Measurements from ENCODE around the gene CDH6. TPM values are rescaled to one million over a fixed set of nuclear protein-coding genes. Genes with fewer than 3 reads are reported as not detected.

Gene CDH6
- total RNA-seq, 4 donors from 2014 or later = 1.00 to 2.9 (median 1.4) TPM

GRCh38 chr5:31347552-31347905 lies 154.0 kb downstream of the CDH6 start:
- no peaks in the 10 kb centered on the region for H3K4me1 ChIP-seq
- TF ChIP-seq CTCF (IDR thresholded peaks at IDR 0.05 in 4 of 5, conservative IDR thresholded peaks at IDR 0.05 in 1 of 5) (no peak), POLR2A (IDR thresholded peaks at IDR 0.05) (no peak)
- no peak overlapping the region for H3K4me3 ChIP-seq
- no peak overlapping the region for H3K27ac ChIP-seq
- H3K27me3 ChIP-seq = no peaks in the 10 kb centered on the region
- in situ Hi-C loops (cut with MboI; ENCODE audit: low sequenced_read_pairs in 4 of 4) = no loop called here
- ATAC-seq = no peak
- no peaks in the 10 kb centered on the region for H3K36me3 ChIP-seq
- no peaks in the 10 kb centered on the region for H3K9me3 ChIP-seq
- no peak for DNase-seq
- intact Hi-C loops (cut with DNase I; ENCODE audit: low total_unique reads) = no loop called here

GRCh38 chr5:31350395-31350794 lies 156.9 kb downstream of the CDH6 start:
- H3K9me3 ChIP-seq = no peaks in the 10 kb centered on the region
- no peaks in the 10 kb centered on the region for H3K27me3 ChIP-seq
- H3K4me1 ChIP-seq = no peaks in the 10 kb centered on the region
- TF ChIP-seq POLR2A (IDR thresholded peaks at IDR 0.05) (no peak), CTCF (IDR thresholded peaks at IDR 0.05 in 4 of 5, conservative IDR thresholded peaks at IDR 0.05 in 1 of 5) (no peak)
- H3K36me3 ChIP-seq = no peaks in the 10 kb centered on the region
- in situ Hi-C loops (cut with MboI; ENCODE audit: low sequenced_read_pairs in 4 of 4) = no loop called here
- ATAC-seq (no peak), DNase-seq (no peak)
- intact Hi-C loops (cut with DNase I; ENCODE audit: low total_unique reads) = no loop called here
- no peak overlapping the region for H3K4me3 ChIP-seq
- no peak overlapping the region for H3K27ac ChIP-seq

- in situ Hi-C loops (cut with MboI; ENCODE audit: low sequenced_read_pairs in 4 of 4) = no loop called here
- TF ChIP-seq CTCF (IDR thresholded peaks at IDR 0.05 in 4 of 5, conservative IDR thresholded peaks at IDR 0.05 in 1 of 5) (no peak), POLR2A (IDR thresholded peaks at IDR 0.05) (no peak)
Observed at GRCh38 chr5:31355337-31355736, 161.9 kb downstream of the CDH6 start.

GRCh38 chr5:31357038-31357437 lies 163.6 kb downstream of the CDH6 start:
- TF ChIP-seq POLR2A (IDR thresholded peaks at IDR 0.05) (no peak), CTCF (IDR thresholded peaks at IDR 0.05 in 4 of 5, conservative IDR thresholded peaks at IDR 0.05 in 1 of 5) (no peak)
- Histone ChIP-seq H3K27ac (no peak overlapping the region), H3K4me3 (no peak overlapping the region), H3K27me3 (no peaks in the 10 kb centered on the region), H3K4me1 (no peaks in the 10 kb centered on the region), H3K9me3 (no peaks in the 10 kb centered on the region), H3K36me3 (no peaks in the 10 kb centered on the region)
- DNase-seq (no peak), ATAC-seq (no peak)
- intact Hi-C loops (cut with DNase I; ENCODE audit: low total_unique reads) (no loop called here), in situ Hi-C loops (cut with MboI; ENCODE audit: low sequenced_read_pairs in 4 of 4) (no loop called here)

More at GRCh38 chr5:31355337-31355736, 161.9 kb downstream of the CDH6 start:
- no peaks in the 10 kb centered on the region for H3K27me3 ChIP-seq
- H3K4me3 ChIP-seq = no peak overlapping the region
- intact Hi-C loops (cut with DNase I; ENCODE audit: low total_unique reads) = no loop called here
- H3K9me3 ChIP-seq = no peaks in the 10 kb centered on the region
- H3K27ac ChIP-seq = no peak overlapping the region
- DNase-seq = no peak
- no peak for ATAC-seq
- H3K4me1 ChIP-seq = no peaks in the 10 kb centered on the region
- no peaks in the 10 kb centered on the region for H3K36me3 ChIP-seq

- Histone ChIP-seq H3K4me1 (no peaks in the 10 kb centered on the region), H3K27ac (no peak overlapping the region), H3K9me3 (no peaks in the 10 kb centered on the region), H3K4me3 (no peak overlapping the region), H3K27me3 (no peaks in the 10 kb centered on the region), H3K36me3 (no peaks in the 10 kb centered on the region)
- DNase-seq = no peak
- in situ Hi-C loops (cut with MboI; ENCODE audit: low sequenced_read_pairs in 4 of 4) (no loop called here), intact Hi-C loops (cut with DNase I; ENCODE audit: low total_unique reads) (no loop called here)
- no peak for TF ChIP-seq POLR2A (IDR thresholded peaks at IDR 0.05)
- TF ChIP-seq CTCF (IDR thresholded peaks at IDR 0.05 in 4 of 5, conservative IDR thresholded peaks at IDR 0.05 in 1 of 5) = no peak
- no peak for ATAC-seq
Observed at GRCh38 chr5:31359839-31360238, 166.4 kb downstream of the CDH6 start.
